HG03439 (cell line): Measurements from ENCODE around the gene SQSTM1.
A peak's percentile ranks its signal among the peaks of the same experiment; 100 is the strongest.
"Not testable (repeated sequence)": the region's sequence is repeated elsewhere in the genome, so short reads cannot be mapped to it uniquely, and the experiment has no call there.

ENCODE experiments used
- ATAC-seq: cut with Tn5 transposase; IDR thresholded peaks from one replicate; pipeline ENCODE4 v1.9.1; 2021; ENCODE audit warnings: mild to moderate bottlenecking, moderate library complexity; ENCODE audit not compliant: unreplicated experiment

The SQSTM1 gene

GRCh38 chr5:179841621-179842020, 20.9 kb downstream of the SQSTM1 start:
- ATAC-seq = no peak

DNA sequence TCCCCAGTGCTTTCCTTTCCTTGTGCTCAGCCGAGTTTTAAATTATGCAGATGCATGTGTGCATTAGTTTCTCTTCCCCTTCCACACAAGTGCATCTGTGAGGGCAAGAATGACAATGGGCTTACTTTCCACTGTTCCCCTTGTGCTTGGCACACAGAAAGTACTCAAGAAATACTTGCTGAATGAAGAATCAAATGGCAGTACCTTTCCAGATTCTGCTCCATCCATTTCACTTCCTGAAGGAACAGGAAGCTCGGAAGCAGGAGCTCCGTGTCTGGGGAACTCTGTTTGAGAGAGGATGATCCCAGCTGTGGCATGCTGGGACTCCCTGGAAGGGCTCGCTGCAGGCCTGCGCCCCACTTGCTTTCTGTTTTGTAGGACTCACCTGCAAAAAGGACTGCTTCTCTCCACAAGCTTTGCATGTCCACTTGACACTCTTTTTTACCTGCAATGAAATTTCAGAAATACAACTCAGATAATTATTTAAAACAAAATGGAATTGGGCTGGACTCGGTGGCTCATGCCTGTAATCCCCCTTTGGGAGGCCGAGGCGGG, 32.4 kb downstream of the SQSTM1 start:
- no peak for ATAC-seq

- no peak for ATAC-seq
Measured at GRCh38 chr5:179854356-179854755, 33.7 kb downstream of the SQSTM1 start.

DNA sequence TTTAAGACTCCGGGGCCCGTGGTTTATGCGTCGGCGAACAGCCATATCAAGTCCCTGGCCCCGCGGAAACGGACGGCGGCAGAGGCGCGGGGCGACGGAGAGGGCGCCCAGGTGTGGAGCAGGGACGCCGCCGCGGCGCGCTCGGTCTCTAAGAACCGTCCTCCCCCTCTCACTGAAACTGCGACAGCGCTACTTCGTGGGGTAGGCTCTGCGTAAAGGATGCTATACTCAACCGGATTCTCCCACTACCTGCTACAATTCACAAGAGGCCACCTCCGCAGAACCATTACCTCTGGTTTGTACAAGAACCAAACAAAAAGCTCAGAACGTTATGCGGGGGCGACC, 37.5 kb downstream of the SQSTM1 start:
- ATAC-seq = peak; percentile 43

DNA sequence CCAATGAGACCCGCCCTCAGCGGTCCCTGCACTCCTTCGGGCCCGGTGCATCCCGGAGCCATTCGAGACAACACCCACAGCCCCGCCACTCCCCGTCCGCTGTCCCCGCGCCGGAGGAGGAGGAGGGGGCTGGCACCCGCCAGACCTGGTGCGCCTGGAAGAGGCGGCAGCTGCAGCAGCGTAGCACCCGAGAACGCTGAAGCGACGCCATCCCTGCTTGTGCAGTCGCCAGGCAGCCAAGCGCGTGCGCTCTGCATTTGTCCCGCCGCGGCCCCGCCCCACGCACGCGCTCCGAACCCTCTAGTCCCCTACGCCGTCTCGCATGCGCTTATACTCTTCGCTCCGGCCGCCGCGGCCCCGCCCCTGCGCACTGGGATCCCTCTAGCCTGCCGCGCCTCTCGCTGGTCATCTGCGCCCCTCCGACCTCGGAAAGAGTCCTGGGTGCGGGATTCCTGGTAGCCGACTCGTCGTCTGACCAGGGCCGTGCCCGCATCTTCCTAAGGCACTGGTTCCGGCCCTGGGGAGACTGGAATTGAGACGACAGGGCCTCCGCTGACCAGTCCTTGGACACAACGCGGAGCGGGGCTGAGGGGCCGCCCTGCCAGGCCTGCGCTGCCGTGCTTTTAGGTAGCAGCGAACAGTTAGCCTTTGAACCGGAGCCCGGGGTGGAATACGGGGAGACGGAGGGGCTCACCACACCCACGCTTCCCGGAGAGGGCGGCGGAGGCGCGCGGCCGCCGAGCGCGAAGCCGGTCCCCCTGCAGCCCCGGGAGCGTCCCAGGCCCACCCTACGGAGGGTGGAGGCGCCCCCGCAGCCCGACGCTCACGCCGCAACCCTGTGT, 38.1 kb downstream of the SQSTM1 start, which contains the start of gene MRNIP:
Gene MRNIP, minus strand, starts transcription at position 232 of the 842 bp plus-strand sequence. Its CDS starts 21 bp downstream, at position 211.
- peak; percentile 91 for ATAC-seq

- ATAC-seq = no peak
Measured at GRCh38 chr5:179860301-179860700, 39.6 kb downstream of the SQSTM1 start.

- ATAC-seq = no peak
Measured at GRCh38 chr5:179862296-179862695, 41.6 kb downstream of the SQSTM1 start.

DNA sequence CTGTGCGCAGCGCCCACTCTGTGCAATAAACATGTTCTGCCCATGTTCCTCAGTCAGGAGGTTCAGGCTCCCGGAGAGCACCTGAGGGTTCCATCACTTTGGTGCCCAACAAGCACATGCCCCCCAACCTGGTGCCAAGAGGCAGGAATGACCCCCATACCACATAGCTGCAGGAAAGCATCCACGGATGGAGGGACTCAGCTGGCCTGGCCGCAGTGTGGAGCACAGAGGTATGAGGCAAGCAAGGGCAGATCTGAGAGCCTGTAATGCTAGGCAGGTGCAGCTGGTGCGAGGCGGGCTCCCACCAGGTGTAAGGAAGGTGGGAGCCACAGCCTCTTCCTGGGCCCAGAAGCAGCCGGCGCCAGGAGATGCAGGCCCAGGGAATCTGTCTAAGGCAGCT, 42.2 kb downstream of the SQSTM1 start:
- ATAC-seq = no peak

DNA sequence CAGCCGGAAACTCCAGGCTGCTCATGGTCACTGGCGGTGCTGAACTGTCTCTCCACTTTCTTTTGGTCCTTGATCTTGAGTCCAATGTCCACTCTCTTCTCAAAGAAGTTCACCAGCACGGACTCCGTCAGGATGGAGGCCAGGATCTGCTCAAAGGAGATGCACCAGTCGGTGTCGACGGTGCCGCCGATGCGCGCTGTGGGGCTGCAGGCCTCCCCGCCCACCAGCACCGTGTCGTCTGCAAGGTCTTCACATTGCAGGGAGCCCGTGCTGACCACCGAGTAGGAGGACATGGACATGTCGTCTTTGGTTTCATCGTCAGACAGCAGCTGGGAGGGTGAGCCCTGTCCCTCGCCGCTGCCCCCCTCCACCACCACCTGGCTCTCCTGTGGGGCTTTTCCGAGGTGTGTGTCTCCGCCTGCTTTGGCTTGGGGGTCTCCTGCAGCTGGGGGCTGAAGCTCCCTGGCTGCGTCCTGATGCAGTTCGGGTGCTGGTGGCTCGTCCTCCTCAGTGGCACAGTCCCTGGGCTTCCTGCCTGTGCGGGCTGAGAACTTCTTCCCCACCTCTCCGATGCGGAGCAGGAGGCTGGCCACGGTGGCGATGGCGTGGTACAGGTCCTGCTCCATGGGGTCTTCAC, 42.9 kb downstream of the SQSTM1 start:
- no peak for ATAC-seq

DNA sequence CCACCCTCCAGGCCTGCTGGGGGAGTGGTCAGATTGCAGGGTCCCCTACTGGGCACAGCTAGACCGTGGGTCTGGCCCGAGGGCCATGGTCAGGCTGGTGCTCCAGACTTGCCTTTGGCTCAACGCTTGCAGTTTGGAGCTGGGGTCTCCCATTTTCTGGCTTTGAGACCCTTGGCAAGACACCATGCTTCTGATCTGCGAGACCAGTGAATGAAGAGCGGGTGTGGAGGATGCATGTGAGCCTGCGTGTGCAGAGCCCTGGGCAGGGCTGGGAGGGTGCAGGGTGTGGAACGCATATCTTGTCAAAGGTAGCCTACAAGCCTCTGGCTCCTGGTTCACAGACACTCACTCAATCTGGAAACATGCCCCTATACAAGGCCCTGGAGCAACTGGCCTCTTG, 44.0 kb downstream of the SQSTM1 start:
- ATAC-seq = no peak

GRCh38 chr5:179865491-179866240, 45.0 kb downstream of the SQSTM1 start:
- no peak for ATAC-seq

- no peak for ATAC-seq
Measured at GRCh38 chr5:179866241-179867078, 45.8 kb downstream of the SQSTM1 start.

DNA sequence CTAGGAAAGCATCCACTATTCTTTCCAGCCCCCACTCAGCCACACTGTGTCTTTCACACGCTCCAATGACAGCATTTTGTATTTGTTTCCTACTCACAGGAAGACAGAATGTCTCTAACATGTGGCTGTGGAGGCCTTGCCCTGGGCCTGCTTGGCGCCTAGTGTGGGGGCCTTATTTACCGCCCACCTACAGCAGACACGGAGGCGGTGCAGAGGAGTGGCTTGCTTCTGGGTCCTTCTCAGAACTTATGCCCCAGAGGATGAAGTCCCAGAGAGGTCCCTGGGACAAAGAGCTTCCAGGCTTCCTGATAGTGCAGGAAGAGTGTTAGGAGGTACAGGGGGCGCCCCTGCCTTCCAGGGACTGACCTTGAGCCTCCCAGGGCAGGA, 46.4 kb downstream of the SQSTM1 start:
- ATAC-seq = no peak

DNA sequence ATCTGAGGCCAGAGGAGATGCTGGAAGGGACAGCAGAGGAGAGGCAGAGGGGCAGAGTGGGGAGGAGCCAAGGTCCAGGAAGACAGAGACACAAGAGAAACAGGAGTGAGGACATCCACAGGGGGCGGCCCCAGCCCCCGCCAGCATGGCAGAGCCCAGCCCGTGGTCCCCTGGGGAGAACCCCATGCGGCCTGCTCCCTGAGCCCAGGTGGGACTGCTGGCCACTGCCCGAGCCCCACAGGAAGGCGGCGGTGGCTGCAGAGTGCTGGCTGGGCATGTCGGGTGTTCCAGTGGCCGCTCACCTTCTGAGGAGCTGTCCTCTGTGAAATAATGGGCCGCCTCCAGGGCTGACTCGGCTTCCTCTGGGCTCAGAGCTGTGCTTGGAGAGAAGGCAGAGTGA, 46.8 kb downstream of the SQSTM1 start:
- ATAC-seq = no peak

- no peak for ATAC-seq
Measured at GRCh38 chr5:179868541-179868940, 47.8 kb downstream of the SQSTM1 start.

- ATAC-seq = no peak
Measured at GRCh38 chr5:179869101-179869500, 48.4 kb downstream of the SQSTM1 start.

DNA sequence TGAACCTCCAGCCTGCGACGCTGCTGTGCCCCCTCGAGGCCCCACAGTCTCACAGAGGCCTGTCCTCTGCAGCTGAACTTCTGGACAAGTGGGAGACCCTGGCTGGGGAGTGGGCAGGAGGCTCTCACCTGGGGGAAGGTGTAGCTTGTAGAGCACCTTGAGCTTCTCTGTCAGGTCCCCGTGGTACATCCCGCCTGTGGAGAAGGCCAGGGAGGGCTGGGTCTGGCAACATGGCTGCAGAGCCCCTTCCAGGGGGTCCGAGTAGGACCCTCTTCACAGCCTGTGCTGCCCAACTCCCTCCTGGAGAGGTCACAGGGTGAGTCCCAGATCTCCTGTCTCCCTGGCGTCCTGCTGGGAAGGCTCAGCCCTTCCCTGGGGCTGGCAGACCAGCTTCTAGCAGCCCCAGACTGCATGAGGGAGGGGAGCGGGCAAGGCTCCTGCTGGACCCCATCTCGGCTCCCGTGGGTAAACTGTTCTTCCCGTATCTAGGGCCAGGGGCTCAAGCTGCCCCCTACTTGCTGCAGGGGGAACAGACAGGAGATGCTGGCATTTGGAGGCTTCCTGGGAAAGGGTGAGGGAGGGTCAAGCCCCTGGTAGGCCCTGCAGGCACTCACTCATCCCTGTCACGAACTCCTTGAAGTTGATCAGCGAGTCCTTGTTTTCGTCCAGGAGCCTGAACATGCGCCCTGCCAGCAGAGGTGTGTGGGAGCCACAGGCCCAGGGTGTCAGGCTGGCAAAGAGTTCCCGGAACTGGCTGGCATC, 49.1 kb downstream of the SQSTM1 start:
- ATAC-seq = no peak

GRCh38 chr5:179870403-179870903, 49.7 kb downstream of the SQSTM1 start:
- no peak for ATAC-seq

- no peak for ATAC-seq
Measured at GRCh38 chr5:179870952-179871351, 50.2 kb downstream of the SQSTM1 start.

DNA sequence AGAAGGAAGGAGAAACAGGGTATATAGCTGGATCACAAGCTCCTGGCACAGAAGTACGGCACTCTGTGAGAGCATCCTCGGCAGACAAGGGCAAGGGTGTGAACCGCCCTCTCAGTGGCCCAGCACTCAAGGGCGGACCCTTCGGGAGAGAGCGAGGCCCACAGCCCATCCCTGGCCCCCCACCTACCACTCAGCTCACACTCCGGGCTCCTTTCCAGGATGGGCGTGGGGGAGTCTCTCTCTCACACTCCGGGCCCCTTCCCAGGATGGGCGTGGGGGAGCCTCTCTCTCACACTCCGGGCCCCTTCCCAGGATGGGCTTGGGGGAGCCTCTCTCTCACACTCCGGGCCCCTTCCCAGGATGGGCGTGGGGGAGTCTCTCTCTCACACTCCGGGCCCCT, 50.8 kb downstream of the SQSTM1 start:
- not testable (repeated sequence) for ATAC-seq
